HUES64 (cell line): ENCODE results near the gene TP63.
"Not testable (repeated sequence)": the region's sequence is repeated elsewhere in the genome, so short reads cannot be mapped to it uniquely, and the experiment has no call there.

Source experiments
- H3K27ac ChIP-seq: 2 replicates; pipeline ENCODE4 v1.7.0; 2013; ENCODE audit warnings: low read depth, low read length, inconsistent platforms
- H3K27me3 ChIP-seq: 2 replicates; pipeline ENCODE4 v1.6.1; 2013; ENCODE audit warnings: mild to moderate bottlenecking, low read length; ENCODE audit not compliant: insufficient read depth
- H3K36me3 ChIP-seq: 2 replicates; pipeline ENCODE4 v1.6.1; 2013; ENCODE audit warnings: mild to moderate bottlenecking, low read length; ENCODE audit not compliant: insufficient read depth
- H3K4me1 ChIP-seq: 2 replicates; pipeline ENCODE4 v1.6.1; 2013; ENCODE audit warnings: mild to moderate bottlenecking, low read length, moderate library complexity; ENCODE audit not compliant: insufficient read depth
- H3K4me3 ChIP-seq: 2 replicates; pipeline ENCODE4 v1.5.1; 2013; ENCODE audit warnings: mild to moderate bottlenecking, low read length, moderate library complexity
- H3K9ac ChIP-seq: 2 replicates; pipeline ENCODE4 v1.6.1; 2013; ENCODE audit warnings: mild to moderate bottlenecking, low read depth, low read length
- H3K9me3 ChIP-seq: 2 replicates; pipeline ENCODE4 v1.6.1; 2013; ENCODE audit warnings: low read depth, low read length; ENCODE audit not compliant: insufficient read depth
- WGBS: fragments of 150-250, 120-280 bp; methylation state at CpG from one replicate; pipeline ENCODE4 v1.1.7; 2013; ENCODE audit warnings: missing lambda C conversion rate; 5-methylcytosine and 5-hydroxymethylcytosine counted together

Gene TP63

GRCh38 chr3:189728915-189729314 lies 97.7 kb downstream of the TP63 start:
- no peaks in the 10 kb centered on the region for H3K27me3 ChIP-seq
- H3K4me1 ChIP-seq, result no peaks in the 10 kb centered on the region
- no peak overlapping the region for H3K4me3 ChIP-seq
- no peak overlapping the region for H3K27ac ChIP-seq
- no peaks in the 10 kb centered on the region for H3K36me3 ChIP-seq
- no peaks in the 10 kb centered on the region for H3K9me3 ChIP-seq
- H3K9ac ChIP-seq, result no peak overlapping the region
- 84% methylated on average over 1 of the region's 1 CpG for WGBS

GRCh38 chr3:189734061-189734460 lies 102.9 kb downstream of the TP63 start:
- no peaks in the 10 kb centered on the region for H3K4me1 ChIP-seq
- no peak overlapping the region for H3K27ac ChIP-seq
- no peaks in the 10 kb centered on the region for H3K9me3 ChIP-seq
- no peaks in the 10 kb centered on the region for H3K27me3 ChIP-seq
- H3K4me3 ChIP-seq, result no peak overlapping the region
- H3K36me3 ChIP-seq, result no peaks in the 10 kb centered on the region
- no peak overlapping the region for H3K9ac ChIP-seq
- WGBS, result 86% methylated on average over 5 of the region's 6 CpGs

GRCh38 chr3:189735913-189736312 lies 104.7 kb downstream of the TP63 start:
- H3K36me3 ChIP-seq, result no peaks in the 10 kb centered on the region
- no peaks in the 10 kb centered on the region for H3K27me3 ChIP-seq
- H3K4me1 ChIP-seq, result no peaks in the 10 kb centered on the region
- no peak overlapping the region for H3K9ac ChIP-seq
- H3K4me3 ChIP-seq, result no peak overlapping the region
- no peaks in the 10 kb centered on the region for H3K9me3 ChIP-seq
- no peak overlapping the region for H3K27ac ChIP-seq

GRCh38 chr3:189737071-189737470 lies 105.9 kb downstream of the TP63 start:
- Histone ChIP-seq H3K4me1 (no peaks in the 10 kb centered on the region), H3K4me3 (no peak overlapping the region), H3K27ac (no peak overlapping the region), H3K27me3 (no peaks in the 10 kb centered on the region), H3K9me3 (no peaks in the 10 kb centered on the region), H3K9ac (no peak overlapping the region), H3K36me3 (no peaks in the 10 kb centered on the region)
- 92% methylated on average over 2 of the region's 2 CpGs for WGBS

GRCh38 chr3:189737619-189738018 lies 106.4 kb downstream of the TP63 start:
- Histone ChIP-seq H3K9me3 (no peaks in the 10 kb centered on the region), H3K27ac (no peak overlapping the region), H3K27me3 (no peaks in the 10 kb centered on the region), H3K9ac (no peak overlapping the region), H3K4me1 (no peaks in the 10 kb centered on the region), H3K36me3 (no peaks in the 10 kb centered on the region), H3K4me3 (no peak overlapping the region)
- 95% methylated on average over 2 of the region's 2 CpGs for WGBS

- Histone ChIP-seq H3K4me1 (no peaks in the 10 kb centered on the region), H3K27ac (no peak overlapping the region), H3K27me3 (no peaks in the 10 kb centered on the region), H3K36me3 (no peaks in the 10 kb centered on the region), H3K4me3 (no peak overlapping the region), H3K9me3 (no peaks in the 10 kb centered on the region), H3K9ac (no peak overlapping the region)
- 86% methylated on average over 1 of the region's 1 CpG for WGBS
Measured at GRCh38 chr3:189739378-189739777, 108.2 kb downstream of the TP63 start.

GRCh38 chr3:189740156-189740555 lies 109.0 kb downstream of the TP63 start:
- Histone ChIP-seq H3K9ac (no peak overlapping the region), H3K4me1 (no peaks in the 10 kb centered on the region), H3K27me3 (no peaks in the 10 kb centered on the region), H3K9me3 (no peaks in the 10 kb centered on the region), H3K4me3 (no peak overlapping the region), H3K36me3 (no peaks in the 10 kb centered on the region), H3K27ac (no peak overlapping the region)
- WGBS, result 100% methylated on average over 2 of the region's 2 CpGs

- 93% methylated on average over 5 of the region's 5 CpGs for WGBS
Measured at GRCh38 chr3:189744235-189744634, 113.0 kb downstream of the TP63 start.

GRCh38 chr3:189745622-189746021 lies 114.4 kb downstream of the TP63 start:
- 88% methylated on average over 1 of the region's 1 CpG for WGBS
- Histone ChIP-seq H3K4me1 (no peaks in the 10 kb centered on the region), H3K27ac (no peak overlapping the region), H3K27me3 (no peaks in the 10 kb centered on the region), H3K36me3 (no peaks in the 10 kb centered on the region), H3K9me3 (peaks cover 4% of the 10 kb centered on the region; the same call in 1 of the 2 replicates), H3K9ac (no peak overlapping the region), H3K4me3 (no peak overlapping the region)

More at GRCh38 chr3:189744235-189744634, 113.0 kb downstream of the TP63 start:
- H3K36me3 ChIP-seq, result no peaks in the 10 kb centered on the region
- no peaks in the 10 kb centered on the region for H3K4me1 ChIP-seq
- H3K9ac ChIP-seq, result no peak overlapping the region
- peaks cover 4% of the 10 kb centered on the region; the same call in 1 of the 2 replicates for H3K9me3 ChIP-seq
- no peaks in the 10 kb centered on the region for H3K27me3 ChIP-seq
- no peak overlapping the region for H3K4me3 ChIP-seq
- H3K27ac ChIP-seq, result no peak overlapping the region

GRCh38 chr3:189748046-189748445 lies 116.9 kb downstream of the TP63 start:
- no peaks in the 10 kb centered on the region for H3K27me3 ChIP-seq
- H3K9me3 ChIP-seq, result peaks cover 4% of the 10 kb centered on the region; the same call in 1 of the 2 replicates
- H3K36me3 ChIP-seq, result no peaks in the 10 kb centered on the region
- H3K9ac ChIP-seq, result no peak overlapping the region
- H3K4me1 ChIP-seq, result no peaks in the 10 kb centered on the region
- WGBS, result 95% methylated on average over 2 of the region's 2 CpGs
- H3K4me3 ChIP-seq, result no peak overlapping the region
- no peak overlapping the region for H3K27ac ChIP-seq

- H3K36me3 ChIP-seq, H3K4me1 ChIP-seq, H3K27ac ChIP-seq, H3K9ac ChIP-seq, H3K27me3 ChIP-seq, H3K4me3 ChIP-seq, H3K9me3 ChIP-seq: not testable (repeated sequence)
- 95% methylated on average over 2 of the region's 4 CpGs for WGBS
Measured at GRCh38 chr3:189750972-189751371, 119.8 kb downstream of the TP63 start.

GRCh38 chr3:189754356-189754755 lies 123.2 kb downstream of the TP63 start:
- H3K4me1 ChIP-seq, result no peaks in the 10 kb centered on the region
- H3K27me3 ChIP-seq, result peaks cover 3% of the 10 kb centered on the region; the same call in 1 of the 2 replicates
- H3K27ac ChIP-seq, result no peak overlapping the region
- no peak overlapping the region for H3K4me3 ChIP-seq
- H3K9ac ChIP-seq, result no peak overlapping the region
- H3K36me3 ChIP-seq, result no peaks in the 10 kb centered on the region
- H3K9me3 ChIP-seq, result no peaks in the 10 kb centered on the region
- WGBS, result 71% methylated on average over 1 of the region's 2 CpGs
